HCT116 (cell line): ENCODE measurements around the gene CEP290. TPM values are rescaled to one million over a fixed set of nuclear protein-coding genes. Genes with fewer than 3 reads are reported as not detected.

Experiments
- ATAC-seq: fragments of 200-7000 bp; cut with Tn5 transposase; 2 replicates; pipeline ENCODE4 v1.9.1; 2020; ENCODE audit warnings: mild to moderate bottlenecking, moderate library complexity
- BruUV-seq: library from RNA; stranded (reverse); fragments of 400-500 nt; replicated peaks from 2 replicates; lab custom pipeline; 2021; lab: Mats Ljungman, UMichigan
- CTCF ChIA-PET: fragments of 300-600 bp; sonication (Branson Sonifier 250); formaldehyde crosslinking; loops from one replicate; lab custom pipeline; 2021; ENCODE audit warnings: antibody characterized with exemption; lab: Charles Lee
- POLR2A ChIA-PET: fragments of 300-600, 350-600 bp; sonication (Branson Sonifier 250); formaldehyde crosslinking; loops from one replicate; lab custom pipeline; 2021; ENCODE audit warnings: antibody characterized with exemption; lab: Charles Lee
- RAD21 ChIA-PET, 2 experiments: fragments of 300-600 bp; sonication (Branson Sonifier 250); formaldehyde crosslinking; loops; one replicate each; lab custom pipeline; 2023; ENCODE audit warnings: low total read pairs in 2 of 2; ENCODE audit not compliant: uncharacterized antibody in 2 of 2, unreplicated experiment in 2 of 2, low non-redundant PET in 1 of 2; lab: Charles Lee
- DNase-seq: peaks from one replicate; pipeline ENCODE4 v3.0.0-alpha.2; 2010; ENCODE audit warnings: low read depth, low spot score
- H2AFZ ChIP-seq: fragments of 200-600 bp; shearing (Covaris generic), sonication (generic); 2 replicates; pipeline ENCODE4 v1.6.1; 2017; ENCODE audit warnings: low read depth, mixed run types, mixed read lengths, antibody characterized with exemption, low read length; ENCODE audit not compliant: poor library complexity, severe bottlenecking
- H3K27ac ChIP-seq: 2 replicates; pipeline ENCODE4 v1.5.1; 2012; ENCODE audit warnings: low read depth, low read length
- H3K27me3 ChIP-seq: fragments of 200-600 bp; sonication (generic); 2 replicates; pipeline ENCODE4 v1.6.1; 2016; ENCODE audit warnings: mixed run types, low read length, mixed read lengths; ENCODE audit not compliant: insufficient read depth
- H3K36me3 ChIP-seq, 2 experiments: fragments of 200-500 bp in 1 of 2; fragments of 200-600 bp in 1 of 2; sonication (Bioruptor generic) in 1 of 2; sonication (generic) in 1 of 2; 2 replicates each; pipeline versions ENCODE4 v1.5.1 to v1.6.1; 2014 to 2016; ENCODE audit warnings: low read length in 2 of 2, inconsistent platforms in 1 of 2, mixed read lengths in 1 of 2, mixed run types in 1 of 2; ENCODE audit not compliant: insufficient read depth in 2 of 2, control insufficient read depth in 1 of 2
- H3K4me1 ChIP-seq, 2 experiments: fragments of 200-600 bp in 1 of 2; sonication (generic) in 1 of 2; 2 replicates each; pipeline versions ENCODE4 v1.5.1 to v1.6.1; 2012 to 2017; ENCODE audit warnings: low read length in 2 of 2, inconsistent platforms in 1 of 2, mild to moderate bottlenecking in 1 of 2, mixed read lengths in 1 of 2, mixed run types in 1 of 2, moderate library complexity in 1 of 2; ENCODE audit not compliant: insufficient read depth in 2 of 2, control insufficient read depth in 1 of 2
- H3K4me2 ChIP-seq: fragments of 200-600 bp; sonication (generic); 2 replicates; pipeline ENCODE4 v1.6.1; 2017; ENCODE audit warnings: mixed run types, low read length, mixed read lengths
- H3K4me3 ChIP-seq, 2 experiments: fragments of 200-600 bp in 1 of 2; sonication (generic) in 1 of 2; replicated peaks in 1 of 2; 2 replicates each; pipeline ENCODE4 v1.5.1; 2011 to 2016; ENCODE audit warnings: low read length in 2 of 2, control low read depth in 1 of 2, low read depth in 1 of 2, mild to moderate bottlenecking in 1 of 2, mixed read lengths in 1 of 2, mixed run types in 1 of 2
- H3K79me2 ChIP-seq: fragments of 200-600 bp; sonication (generic); 2 replicates; pipeline ENCODE4 v1.6.1; 2017; ENCODE audit warnings: mild to moderate bottlenecking, mixed run types, low read length, moderate library complexity, mixed read lengths; ENCODE audit not compliant: insufficient read depth
- H3K9ac ChIP-seq: fragments of 200-600 bp; sonication (generic); 2 replicates; pipeline ENCODE4 v1.6.1; 2016; ENCODE audit warnings: low read length, mixed read lengths
- H3K9me2 ChIP-seq: fragments of 200-600 bp; sonication (generic), shearing (Covaris generic); 2 replicates; pipeline ENCODE4 v1.6.1; 2017; ENCODE audit warnings: mixed run types, mild to moderate bottlenecking, moderate library complexity; ENCODE audit not compliant: insufficient read depth
- H3K9me3 ChIP-seq, 2 experiments: fragments of 200-500 bp in 1 of 2; fragments of 200-600 bp in 1 of 2; sonication (Bioruptor generic) in 1 of 2; sonication (generic) in 1 of 2; 2 replicates each; pipeline ENCODE4 v1.6.1; 2014 to 2017; ENCODE audit warnings: low read length in 2 of 2, mixed read lengths in 2 of 2, inconsistent platforms in 1 of 2, low read depth in 1 of 2, mild to moderate bottlenecking in 1 of 2, mixed run types in 1 of 2, moderate library complexity in 1 of 2; ENCODE audit not compliant: control insufficient read depth in 1 of 2, insufficient read depth in 1 of 2
- H4K20me1 ChIP-seq: fragments of 200-600 bp; sonication (generic), shearing (Covaris generic); 2 replicates; pipeline ENCODE4 v1.6.1; 2017; ENCODE audit warnings: mixed run types, mild to moderate bottlenecking, moderate library complexity; ENCODE audit not compliant: insufficient read depth
- ATF3 ChIP-seq: IDR thresholded peaks from 2 replicates; pipeline ENCODE4 v1.6.1; 2012
- EGR1 ChIP-seq: IDR thresholded peaks from 2 replicates; pipeline ENCODE4 v1.6.1; 2012; ENCODE audit warnings: low read depth
- ELF1 ChIP-seq: IDR thresholded peaks from 2 replicates; pipeline ENCODE4 v1.6.1; 2012; ENCODE audit warnings: low read depth, borderline replicate concordance
- EZH2phosphoT487 ChIP-seq: fragments of 200-600 bp; IDR thresholded peaks from 2 replicates; pipeline ENCODE4 v1.6.1; 2018; ENCODE audit warnings: antibody characterized with exemption, borderline replicate concordance
- FOSL1 ChIP-seq: IDR thresholded peaks from 2 replicates; pipeline ENCODE4 v1.6.1; 2012; ENCODE audit warnings: low read depth
- JUND ChIP-seq: IDR thresholded peaks from 2 replicates; pipeline ENCODE4 v1.6.1; 2012
- POLR2A ChIP-seq: IDR thresholded peaks from 2 replicates; pipeline ENCODE4 v1.7.0; 2011; ENCODE audit warnings: borderline replicate concordance; ENCODE audit not compliant: insufficient read depth, insufficient read length; ENCODE audit errors: extremely low read depth
- POLR2AphosphoS5 ChIP-seq: IDR thresholded peaks from 2 replicates; pipeline ENCODE4 v1.6.1; 2011; ENCODE audit warnings: mild to moderate bottlenecking, low read depth, low read length, moderate library complexity
- RAD21 ChIP-seq: IDR thresholded peaks from 2 replicates; pipeline ENCODE4 v1.6.1; 2012; ENCODE audit warnings: low read depth, mild to moderate bottlenecking
- TCF7L2 ChIP-seq: IDR thresholded peaks from 2 replicates; pipeline ENCODE4 v1.7.0; 2011; ENCODE audit warnings: borderline replicate concordance, inconsistent platforms; ENCODE audit not compliant: insufficient read depth, insufficient read length; ENCODE audit errors: extremely low read depth
- ZNF274 ChIP-seq: fragments of 200-500 bp; sonication (Bioruptor generic); IDR thresholded peaks from 2 replicates; pipeline ENCODE4 v1.6.1; 2014; ENCODE audit warnings: mild to moderate bottlenecking, low read depth, low read length, inconsistent platforms
- intact Hi-C: fragments of 100-400 bp; cut with micrococcal nuclease; formaldehyde crosslinking; loops from 2 replicates; pipeline ENCODE4 v1.10.0; 2022
- total RNA-seq: library from RNA; stranded (reverse); gene quantifications from one replicate; pipeline ENCODE4 v1.2.1, GENCODE V29; 2021; ENCODE audit not compliant: unreplicated experiment
- TF ChIP-seq, protein P1 (sequence below): IDR thresholded peaks from 2 replicates; pipeline ENCODE4 v1.6.1; 2012; ENCODE audit warnings: low read depth

Gene CEP290
- total RNA-seq, 1 experiment from 2014 or later = 13.6 TPM

DNA sequence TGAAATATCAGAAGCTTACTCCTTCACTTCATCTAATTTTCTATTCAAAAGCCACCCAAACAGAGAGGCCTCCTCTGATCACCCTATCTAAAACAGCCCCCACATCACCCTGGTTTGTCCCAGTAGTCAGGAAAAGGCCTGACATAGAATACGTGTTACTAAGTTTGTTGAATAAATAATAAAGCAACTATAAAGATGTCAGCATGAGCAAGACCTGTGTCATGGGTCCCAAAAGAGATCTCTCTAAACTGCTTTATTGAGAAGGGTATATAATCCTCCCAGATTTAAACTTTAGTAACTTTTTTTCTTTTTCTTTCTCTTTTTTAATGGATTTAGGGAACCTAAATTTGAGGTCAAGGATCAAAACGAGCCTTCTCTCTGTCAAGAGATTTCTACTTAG, 85.3 kb downstream of the CEP290 start:
- POLR2A ChIA-PET = no interaction called here

More for the DNA sequence above, 85.3 kb downstream of the CEP290 start:
- Histone ChIP-seq H3K79me2 (no peaks in the 10 kb centered on the region), H3K27me3 (no peaks in the 10 kb centered on the region), H3K4me3 (no peak overlapping the region), H2AFZ (no peak overlapping the region)
- no peak for DNase-seq
- TF ChIP-seq JUND = no peak
- TF ChIP-seq, protein P1, sequence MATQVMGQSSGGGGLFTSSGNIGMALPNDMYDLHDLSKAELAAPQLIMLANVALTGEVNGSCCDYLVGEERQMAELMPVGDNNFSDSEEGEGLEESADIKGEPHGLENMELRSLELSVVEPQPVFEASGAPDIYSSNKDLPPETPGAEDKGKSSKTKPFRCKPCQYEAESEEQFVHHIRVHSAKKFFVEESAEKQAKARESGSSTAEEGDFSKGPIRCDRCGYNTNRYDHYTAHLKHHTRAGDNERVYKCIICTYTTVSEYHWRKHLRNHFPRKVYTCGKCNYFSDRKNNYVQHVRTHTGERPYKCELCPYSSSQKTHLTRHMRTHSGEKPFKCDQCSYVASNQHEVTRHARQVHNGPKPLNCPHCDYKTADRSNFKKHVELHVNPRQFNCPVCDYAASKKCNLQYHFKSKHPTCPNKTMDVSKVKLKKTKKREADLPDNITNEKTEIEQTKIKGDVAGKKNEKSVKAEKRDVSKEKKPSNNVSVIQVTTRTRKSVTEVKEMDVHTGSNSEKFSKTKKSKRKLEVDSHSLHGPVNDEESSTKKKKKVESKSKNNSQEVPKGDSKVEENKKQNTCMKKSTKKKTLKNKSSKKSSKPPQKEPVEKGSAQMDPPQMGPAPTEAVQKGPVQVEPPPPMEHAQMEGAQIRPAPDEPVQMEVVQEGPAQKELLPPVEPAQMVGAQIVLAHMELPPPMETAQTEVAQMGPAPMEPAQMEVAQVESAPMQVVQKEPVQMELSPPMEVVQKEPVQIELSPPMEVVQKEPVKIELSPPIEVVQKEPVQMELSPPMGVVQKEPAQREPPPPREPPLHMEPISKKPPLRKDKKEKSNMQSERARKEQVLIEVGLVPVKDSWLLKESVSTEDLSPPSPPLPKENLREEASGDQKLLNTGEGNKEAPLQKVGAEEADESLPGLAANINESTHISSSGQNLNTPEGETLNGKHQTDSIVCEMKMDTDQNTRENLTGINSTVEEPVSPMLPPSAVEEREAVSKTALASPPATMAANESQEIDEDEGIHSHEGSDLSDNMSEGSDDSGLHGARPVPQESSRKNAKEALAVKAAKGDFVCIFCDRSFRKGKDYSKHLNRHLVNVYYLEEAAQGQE = no peak
- no peak for TF ChIP-seq EZH2phosphoT487
- no peak for TF ChIP-seq EGR1
- no peak for TF ChIP-seq ATF3
- TF ChIP-seq TCF7L2 = no peak
- no peak for TF ChIP-seq ELF1
- no peak for TF ChIP-seq FOSL1
- TF ChIP-seq ZNF274 = no peak
- TF ChIP-seq POLR2A = no peak
- no peak for TF ChIP-seq RAD21
- TF ChIP-seq POLR2AphosphoS5 = no peak
- TF ChIP-seq, all 23 proteins: peak for 0
- Histone ChIP-seq H3K4me1 (no peaks in the 10 kb centered on the region), H4K20me1 (no peaks in the 10 kb centered on the region), H3K4me2 (no peak overlapping the region), H3K36me3 (peaks cover 0 to 4% of the 10 kb centered on the region in 2 experiments; a peak in 1 of 4 replicates), H3K9me3 (no peaks in the 10 kb centered on the region), H3K27ac (no peak overlapping the region), H3K9me2 (no peaks in the 10 kb centered on the region), H3K9ac (no peak overlapping the region)
- ChIA-PET RAD21 (no interaction called here), CTCF (no interaction called here)
- intact Hi-C loops = no loop called here
- BruUV-seq = no TSS peak
- no peak for ATAC-seq
